ENCODE measurements around the gene RIC8B.

Gene RIC8B

DNA sequence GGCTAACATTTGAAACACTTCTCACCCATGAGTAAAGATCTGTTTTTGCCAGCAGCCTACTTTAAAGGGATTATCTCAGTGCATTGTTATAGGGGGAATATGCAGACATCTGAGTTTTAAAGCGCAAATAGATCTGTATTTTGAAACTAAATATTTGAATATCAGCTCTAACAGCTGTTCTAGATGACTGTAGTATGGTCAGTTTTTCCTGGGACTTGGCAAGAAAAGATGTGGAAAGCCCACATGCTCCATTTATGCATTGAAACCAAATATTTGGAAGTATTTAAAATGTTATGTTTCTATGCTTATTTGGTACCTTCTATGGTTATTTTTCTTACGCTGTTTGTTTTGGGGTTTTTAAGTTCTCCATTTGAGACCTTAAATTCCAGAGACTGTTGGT is 41.7 kb downstream of the RIC8B start:
- WGBS = 94% methylated on average over 2 of the region's 2 CpGs

DNA sequence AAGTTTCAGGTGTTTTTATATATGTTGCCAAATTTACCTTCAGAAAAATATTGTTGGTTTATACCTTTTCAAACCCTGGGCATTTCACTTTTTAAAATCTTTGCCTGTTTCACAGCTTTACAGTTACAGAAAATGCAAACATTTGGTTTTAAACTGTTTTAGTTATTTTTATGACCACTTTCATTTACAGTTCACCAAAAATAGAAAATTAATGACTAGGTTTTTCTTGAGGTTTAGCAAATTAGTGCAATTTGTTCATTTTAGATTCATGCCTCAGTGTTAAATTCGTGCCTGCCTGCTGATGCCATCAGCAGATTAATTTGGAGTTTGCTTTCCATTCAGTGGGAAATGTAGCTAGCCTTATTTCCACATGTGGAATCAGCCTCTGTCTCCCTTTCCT is 45.5 kb downstream of the RIC8B start:
- no peak overlapping the region for H3K4ac ChIP-seq (ENCODE audit: low read depth in 1 of 2, low read length in 2 of 2)

More for the DNA sequence above, 41.7 kb downstream of the RIC8B start:
- Histone ChIP-seq H3K23ac (ENCODE audit: low read length in 2 of 2) (no peak overlapping the region), H3K9me3 (ENCODE audit: control insufficient read depth, low read length) (no peaks in the 10 kb centered on the region), H3K4me2 (ENCODE audit: low read length, poor library complexity, severe bottlenecking) (no peak overlapping the region), H2BK12ac (ENCODE audit: low read length in 2 of 2) (no peak overlapping the region), H3K9ac (ENCODE audit: low read length) (no peak overlapping the region), H3K4ac (ENCODE audit: low read depth in 1 of 2, low read length in 2 of 2) (no peak overlapping the region), H4K91ac (ENCODE audit: low read length) (no peak overlapping the region), H3K18ac (ENCODE audit: low read depth in 1 of 2, low read length in 2 of 2) (no peak overlapping the region), H3K4me3 (ENCODE audit: insufficient read depth in 1 of 2, low read depth in 1 of 2, low read length in 2 of 2) (no peak overlapping the region), H2AFZ (ENCODE audit: low read depth, low read length) (no peak overlapping the region), H3K27ac (ENCODE audit: low read length, poor library complexity, severe bottlenecking) (no peak overlapping the region), H2AK5ac (ENCODE audit: low read length, severe bottlenecking) (no peak overlapping the region), H4K8ac (ENCODE audit: low read length) (no peak overlapping the region), H3K27me3 (ENCODE audit: control insufficient read depth in 1 of 2, insufficient read depth in 1 of 2, low read length in 2 of 2) (no peaks in the 10 kb centered on the region), H2BK5ac (ENCODE audit: low read depth, low read length, poor library complexity, severe bottlenecking) (no peak overlapping the region), H2BK120ac (ENCODE audit: low read depth, low read length) (no peak overlapping the region), H3K36me3 (ENCODE audit: control insufficient read depth in 1 of 2, insufficient read depth in 2 of 2, low read depth in 1 of 2, low read length in 2 of 2) (peaks cover 4 to 33% of the 10 kb centered on the region in 2 experiments), H3K14ac (ENCODE audit: low read length in 2 of 2) (no peak overlapping the region), H3K79me1 (replicated peaks; ENCODE audit: low read length, poor library complexity, severe bottlenecking) (peaks cover 7% of the 10 kb centered on the region), H2BK15ac (ENCODE audit: low read depth, poor library complexity, severe bottlenecking) (no peak overlapping the region), H3K4me1 (ENCODE audit: control insufficient read depth, insufficient read depth, low read depth, low read length) (no peaks in the 10 kb centered on the region)
- DNase-seq = no peak

DNA sequence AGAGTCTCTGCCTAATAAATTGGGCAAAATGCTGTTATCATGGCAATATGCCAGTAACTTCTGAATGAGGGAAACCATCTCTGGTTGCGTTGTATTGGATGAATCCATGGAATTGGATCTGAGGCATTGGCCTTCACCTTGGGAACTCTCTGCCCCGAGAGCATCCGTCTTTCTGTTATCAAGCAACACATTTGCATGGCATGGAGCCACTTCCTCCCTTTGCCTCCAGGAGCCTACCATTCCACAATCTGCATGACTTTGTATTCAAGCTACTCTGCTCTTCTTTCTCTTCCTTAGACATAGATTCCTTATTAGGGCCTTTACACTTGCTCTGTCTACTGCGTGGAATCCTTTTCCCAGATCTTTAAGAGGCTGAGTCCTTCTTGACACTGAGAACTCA is 57.2 kb downstream of the RIC8B start:
- Histone ChIP-seq H2AK5ac (ENCODE audit: low read length, severe bottlenecking) (no peak overlapping the region), H3K9me3 (ENCODE audit: control insufficient read depth, low read length) (no peaks in the 10 kb centered on the region), H3K4me3 (ENCODE audit: insufficient read depth in 1 of 2, low read depth in 1 of 2, low read length in 2 of 2) (no peak overlapping the region), H3K27ac (ENCODE audit: low read length, poor library complexity, severe bottlenecking) (no peak overlapping the region), H3K27me3 (ENCODE audit: control insufficient read depth in 1 of 2, insufficient read depth in 1 of 2, low read length in 2 of 2) (no peaks in the 10 kb centered on the region), H3K36me3 (ENCODE audit: control insufficient read depth in 1 of 2, insufficient read depth in 2 of 2, low read depth in 1 of 2, low read length in 2 of 2) (peaks cover 2 to 49% of the 10 kb centered on the region in 2 experiments), H2AFZ (ENCODE audit: low read depth, low read length) (no peak overlapping the region), H2BK120ac (ENCODE audit: low read depth, low read length) (no peak overlapping the region), H2BK5ac (ENCODE audit: low read depth, low read length, poor library complexity, severe bottlenecking) (no peak overlapping the region), H3K4ac (ENCODE audit: low read depth in 1 of 2, low read length in 2 of 2) (no peak overlapping the region), H3K9ac (ENCODE audit: low read length) (no peak overlapping the region), H3K18ac (ENCODE audit: low read depth in 1 of 2, low read length in 2 of 2) (no peak overlapping the region), H3K14ac (ENCODE audit: low read length in 2 of 2) (no peak overlapping the region), H4K91ac (ENCODE audit: low read length) (no peak overlapping the region), H3K79me1 (replicated peaks; ENCODE audit: low read length, poor library complexity, severe bottlenecking) (peaks cover 9% of the 10 kb centered on the region), H2BK12ac (ENCODE audit: low read length in 2 of 2) (peak overlapping the region in 1 of 2 experiments; percentile 1), H4K8ac (ENCODE audit: low read length) (no peak overlapping the region), H3K4me1 (ENCODE audit: control insufficient read depth, insufficient read depth, low read depth, low read length) (no peaks in the 10 kb centered on the region), H3K23ac (ENCODE audit: low read length in 2 of 2) (peak overlapping the region in 1 of 2 experiments; percentile 24), H3K4me2 (ENCODE audit: low read length, poor library complexity, severe bottlenecking) (no peak overlapping the region), H2BK15ac (ENCODE audit: low read depth, poor library complexity, severe bottlenecking) (no peak overlapping the region)
- DNase-seq = no peak
- 96% methylated on average over 4 of the region's 4 CpGs for WGBS

More for the DNA sequence above, 45.5 kb downstream of the RIC8B start:
- Histone ChIP-seq H3K36me3 (ENCODE audit: control insufficient read depth in 1 of 2, insufficient read depth in 2 of 2, low read depth in 1 of 2, low read length in 2 of 2) (peaks cover 2 to 38% of the 10 kb centered on the region in 2 experiments), H3K79me1 (replicated peaks; ENCODE audit: low read length, poor library complexity, severe bottlenecking) (peaks cover 3% of the 10 kb centered on the region), H2AK5ac (ENCODE audit: low read length, severe bottlenecking) (no peak overlapping the region), H2AFZ (ENCODE audit: low read depth, low read length) (no peak overlapping the region), H3K27ac (ENCODE audit: low read length, poor library complexity, severe bottlenecking) (no peak overlapping the region), H2BK120ac (ENCODE audit: low read depth, low read length) (no peak overlapping the region), H3K14ac (ENCODE audit: low read length in 2 of 2) (no peak overlapping the region), H3K9ac (ENCODE audit: low read length) (no peak overlapping the region), H3K4me3 (ENCODE audit: insufficient read depth in 1 of 2, low read depth in 1 of 2, low read length in 2 of 2) (no peak overlapping the region), H3K4me1 (ENCODE audit: control insufficient read depth, insufficient read depth, low read depth, low read length) (no peaks in the 10 kb centered on the region), H2BK5ac (ENCODE audit: low read depth, low read length, poor library complexity, severe bottlenecking) (no peak overlapping the region), H3K27me3 (ENCODE audit: control insufficient read depth in 1 of 2, insufficient read depth in 1 of 2, low read length in 2 of 2) (no peaks in the 10 kb centered on the region), H3K9me3 (ENCODE audit: control insufficient read depth, low read length) (no peaks in the 10 kb centered on the region), H3K18ac (ENCODE audit: low read depth in 1 of 2, low read length in 2 of 2) (no peak overlapping the region), H3K23ac (ENCODE audit: low read length in 2 of 2) (no peak overlapping the region), H2BK15ac (ENCODE audit: low read depth, poor library complexity, severe bottlenecking) (no peak overlapping the region), H3K4me2 (ENCODE audit: low read length, poor library complexity, severe bottlenecking) (no peak overlapping the region), H4K8ac (ENCODE audit: low read length) (no peak overlapping the region), H4K91ac (ENCODE audit: low read length) (no peak overlapping the region), H2BK12ac (ENCODE audit: low read length in 2 of 2) (no peak overlapping the region)
- 100% methylated on average over 1 of the region's 1 CpG for WGBS
- DNase-seq = no peak

DNA sequence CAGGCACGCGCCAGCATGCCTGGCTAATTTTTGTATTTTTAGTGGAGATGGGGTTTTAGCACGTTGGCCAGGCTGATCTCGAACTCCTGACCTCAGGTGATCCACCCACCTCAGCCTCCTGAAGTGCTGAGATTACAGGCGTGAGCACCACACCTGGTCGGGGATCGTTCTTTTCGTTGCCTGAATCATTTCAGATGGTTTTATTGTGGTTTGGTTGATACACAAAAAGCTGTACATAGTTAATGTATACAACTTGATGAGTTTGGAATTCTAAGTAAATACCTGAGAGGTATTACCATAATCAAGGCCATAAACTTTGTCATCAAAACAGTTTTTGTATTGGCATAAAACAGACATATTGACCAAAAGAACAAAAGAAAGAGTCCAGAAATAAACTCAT is 63.3 kb downstream of the RIC8B start:
- Histone ChIP-seq H2AFZ (ENCODE audit: low read depth, low read length) (no peak overlapping the region), H3K18ac (ENCODE audit: low read depth in 1 of 2, low read length in 2 of 2) (no peak overlapping the region), H2BK5ac (ENCODE audit: low read depth, low read length, poor library complexity, severe bottlenecking) (no peak overlapping the region), H3K9me3 (ENCODE audit: control insufficient read depth, low read length) (no peaks in the 10 kb centered on the region), H2BK12ac (ENCODE audit: low read length in 2 of 2) (no peak overlapping the region), H3K27ac (ENCODE audit: low read length, poor library complexity, severe bottlenecking) (no peak overlapping the region), H3K4ac (ENCODE audit: low read depth in 1 of 2, low read length in 2 of 2) (no peak overlapping the region), H2BK120ac (ENCODE audit: low read depth, low read length) (no peak overlapping the region), H2BK15ac (ENCODE audit: low read depth, poor library complexity, severe bottlenecking) (no peak overlapping the region), H3K4me1 (ENCODE audit: control insufficient read depth, insufficient read depth, low read depth, low read length) (peaks cover 1% of the 10 kb centered on the region), H3K4me3 (ENCODE audit: insufficient read depth in 1 of 2, low read depth in 1 of 2, low read length in 2 of 2) (no peak overlapping the region), H3K36me3 (ENCODE audit: control insufficient read depth in 1 of 2, insufficient read depth in 2 of 2, low read depth in 1 of 2, low read length in 2 of 2) (peaks cover 0 to 25% of the 10 kb centered on the region in 2 experiments), H2AK5ac (ENCODE audit: low read length, severe bottlenecking) (no peak overlapping the region), H4K8ac (ENCODE audit: low read length) (no peak overlapping the region), H3K9ac (ENCODE audit: low read length) (no peak overlapping the region), H3K23ac (ENCODE audit: low read length in 2 of 2) (no peak overlapping the region), H3K14ac (ENCODE audit: low read length in 2 of 2) (no peak overlapping the region), H3K4me2 (ENCODE audit: low read length, poor library complexity, severe bottlenecking) (no peak overlapping the region), H3K27me3 (ENCODE audit: control insufficient read depth in 1 of 2, insufficient read depth in 1 of 2, low read length in 2 of 2) (no peaks in the 10 kb centered on the region), H4K91ac (ENCODE audit: low read length) (no peak overlapping the region), H3K79me1 (replicated peaks; ENCODE audit: low read length, poor library complexity, severe bottlenecking) (peaks cover 5% of the 10 kb centered on the region)
- no peak for DNase-seq
- WGBS = 99% methylated on average over 8 of the region's 8 CpGs

All from mesenchymal stem cell (in vitro differentiated cells and primary cell).